ENCODE measurements around the gene STYXL1.

Gene STYXL1

GRCh38 chr7:76072243-76073148 lies 24.7 kb upstream of the STYXL1 start:
- peaks cover 4% of the 10 kb centered on the region for H3K79me1 ChIP-seq (ENCODE audit: low read depth, low read length)
- no peaks in the 10 kb centered on the region for H3K9me3 ChIP-seq (replicated peaks in 1 of 2; ENCODE audit: control insufficient read depth in 2 of 2, insufficient read depth in 1 of 2, low read depth in 1 of 2, low read length in 2 of 2)
- no peak for DNase-seq (ENCODE audit: low spot score)
- H3K4me1 ChIP-seq (ENCODE audit: control insufficient read depth in 2 of 2, insufficient read depth in 1 of 2, low read depth in 1 of 2, low read length in 2 of 2), result no peaks in the 10 kb centered on the region
- peaks cover 0 to 2% of the 10 kb centered on the region in 2 donors for H3K36me3 ChIP-seq (replicated peaks in 1 of 2; ENCODE audit: control insufficient read depth in 2 of 2, insufficient read depth in 2 of 2, low read length in 2 of 2)
- peak overlapping the region; percentile 8 for H3K14ac ChIP-seq (ENCODE audit: low read length)
- H3K23ac ChIP-seq (ENCODE audit: low read depth, low read length, poor library complexity), result peak overlapping the region; percentile 65
- no peak overlapping the region for H3K4me3 ChIP-seq (ENCODE audit: low read length in 2 of 2)
- H3K4me2 ChIP-seq (ENCODE audit: insufficient read depth, low read length, poor library complexity, severe bottlenecking), result no peak overlapping the region
- H3K27ac ChIP-seq (replicated peaks; ENCODE audit: low read length), result no peak overlapping the region
- peak overlapping the region; percentile 89 for H2AFZ ChIP-seq (ENCODE audit: low read length)
- H2BK15ac ChIP-seq (ENCODE audit: low read length), result peak overlapping the region; percentile 89
- H3K18ac ChIP-seq (ENCODE audit: low read length), result peak overlapping the region; percentile 93
- H3K27me3 ChIP-seq (ENCODE audit: control insufficient read depth in 3 of 3, insufficient read depth in 3 of 3, low read depth in 1 of 3, low read length in 3 of 3), result no peaks in the 10 kb centered on the region
- no peak overlapping the region for H3K9ac ChIP-seq (ENCODE audit: low read depth, low read length, poor library complexity)
- H2BK12ac ChIP-seq (ENCODE audit: low read length), result peak overlapping the region; percentile 84
- peak overlapping the region; percentile 82 for H2BK5ac ChIP-seq (ENCODE audit: low read length)
- no peak overlapping the region for H3K4ac ChIP-seq (ENCODE audit: low read length)
- peak overlapping the region; percentile 96 for H2AK5ac ChIP-seq (ENCODE audit: low read depth, low read length)
- no CpG with 5 or more reads among the region's 47 CpGs for WGBS, 2 donors (ENCODE audit: extremely low coverage in 2 of 2, insufficient read length in 2 of 2, insufficient replicate concordance in 1 of 2)
- H4K91ac ChIP-seq (ENCODE audit: low read depth, low read length, poor library complexity), result no peak overlapping the region
- peak overlapping the region; percentile 72 for H2BK120ac ChIP-seq (ENCODE audit: low read depth, low read length)
- peak overlapping the region; percentile 65 for H4K8ac ChIP-seq (ENCODE audit: low read depth, low read length)

- no peaks in the 10 kb centered on the region for H3K4me1 ChIP-seq (ENCODE audit: control insufficient read depth in 2 of 2, insufficient read depth in 1 of 2, low read depth in 1 of 2, low read length in 2 of 2)
- H2AK5ac ChIP-seq (ENCODE audit: low read depth, low read length), result peak overlapping the region; percentile 96
- H2BK5ac ChIP-seq (ENCODE audit: low read length), result peak overlapping the region; percentile 82
- peak overlapping the region; percentile 71 for H3K14ac ChIP-seq (ENCODE audit: low read length)
- H2BK15ac ChIP-seq (ENCODE audit: low read length), result peak overlapping the region; percentile 89
- peak overlapping the region; percentile 93 for H3K18ac ChIP-seq (ENCODE audit: low read length)
- DNase-seq (ENCODE audit: low spot score), result no peak
- peak overlapping the region; percentile 43 for H4K8ac ChIP-seq (ENCODE audit: low read depth, low read length)
- H4K91ac ChIP-seq (ENCODE audit: low read depth, low read length, poor library complexity), result no peak overlapping the region
- peaks cover 4 to 11% of the 10 kb centered on the region in 2 donors for H3K36me3 ChIP-seq (replicated peaks in 1 of 2; ENCODE audit: control insufficient read depth in 2 of 2, insufficient read depth in 2 of 2, low read length in 2 of 2)
- H3K9me3 ChIP-seq (replicated peaks in 1 of 2; ENCODE audit: control insufficient read depth in 2 of 2, insufficient read depth in 1 of 2, low read depth in 1 of 2, low read length in 2 of 2), result no peaks in the 10 kb centered on the region
- peak overlapping the region; percentile 89 for H2AFZ ChIP-seq (ENCODE audit: low read length)
- H2BK12ac ChIP-seq (ENCODE audit: low read length), result peak overlapping the region; percentile 41
- no peak overlapping the region for H3K4me2 ChIP-seq (ENCODE audit: insufficient read depth, low read length, poor library complexity, severe bottlenecking)
- H3K27me3 ChIP-seq (ENCODE audit: control insufficient read depth in 3 of 3, insufficient read depth in 3 of 3, low read depth in 1 of 3, low read length in 3 of 3), result no peaks in the 10 kb centered on the region
- H3K23ac ChIP-seq (ENCODE audit: low read depth, low read length, poor library complexity), result peak overlapping the region; percentile 65
- H3K27ac ChIP-seq (replicated peaks; ENCODE audit: low read length), result no peak overlapping the region
- peaks cover 4% of the 10 kb centered on the region for H3K79me1 ChIP-seq (ENCODE audit: low read depth, low read length)
- peak overlapping the region; percentile 72 for H2BK120ac ChIP-seq (ENCODE audit: low read depth, low read length)
- no CpG with 5 or more reads among the region's 47 CpGs for WGBS, 2 donors (ENCODE audit: extremely low coverage in 2 of 2, insufficient read length in 2 of 2, insufficient replicate concordance in 1 of 2)
- H3K4me3 ChIP-seq (ENCODE audit: low read length in 2 of 2), result no peak overlapping the region
- H3K4ac ChIP-seq (ENCODE audit: low read length), result peak overlapping the region; percentile 84
- H3K9ac ChIP-seq (ENCODE audit: low read depth, low read length, poor library complexity), result no peak overlapping the region
Observed at GRCh38 chr7:76071316-76072242, 23.8 kb upstream of the STYXL1 start.

- H2BK5ac ChIP-seq (ENCODE audit: low read length), result no peak overlapping the region
- H2AFZ ChIP-seq (ENCODE audit: low read length), result no peak overlapping the region
- no peak overlapping the region for H3K4me3 ChIP-seq (ENCODE audit: low read length in 2 of 2)
- H4K91ac ChIP-seq (ENCODE audit: low read depth, low read length, poor library complexity), result no peak overlapping the region
- peaks cover 21 to 34% of the 10 kb centered on the region in 2 donors for H3K36me3 ChIP-seq (replicated peaks in 1 of 2; ENCODE audit: control insufficient read depth in 2 of 2, insufficient read depth in 2 of 2, low read length in 2 of 2)
- no peak overlapping the region for H2BK15ac ChIP-seq (ENCODE audit: low read length)
- H3K23ac ChIP-seq (ENCODE audit: low read depth, low read length, poor library complexity), result peak overlapping the region; percentile 20
- no peak overlapping the region for H2BK12ac ChIP-seq (ENCODE audit: low read length)
- H3K79me1 ChIP-seq (ENCODE audit: low read depth, low read length), result peaks cover 7% of the 10 kb centered on the region
- no peak overlapping the region for H3K9ac ChIP-seq (ENCODE audit: low read depth, low read length, poor library complexity)
- no peak overlapping the region for H2BK120ac ChIP-seq (ENCODE audit: low read depth, low read length)
- H2AK5ac ChIP-seq (ENCODE audit: low read depth, low read length), result peak overlapping the region; percentile 37
- H3K18ac ChIP-seq (ENCODE audit: low read length), result no peak overlapping the region
- H3K14ac ChIP-seq (ENCODE audit: low read length), result no peak overlapping the region
- no peaks in the 10 kb centered on the region for H3K4me1 ChIP-seq (ENCODE audit: control insufficient read depth in 2 of 2, insufficient read depth in 1 of 2, low read depth in 1 of 2, low read length in 2 of 2)
- H3K9me3 ChIP-seq (replicated peaks in 1 of 2; ENCODE audit: control insufficient read depth in 2 of 2, insufficient read depth in 1 of 2, low read depth in 1 of 2, low read length in 2 of 2), result peaks cover 0 to 2% of the 10 kb centered on the region in 2 donors
- WGBS, 2 donors (ENCODE audit: extremely low coverage in 2 of 2, insufficient read length in 2 of 2, insufficient replicate concordance in 1 of 2), result no CpG with 5 or more reads among the region's 8 CpGs
- no peak overlapping the region for H3K4me2 ChIP-seq (ENCODE audit: insufficient read depth, low read length, poor library complexity, severe bottlenecking)
- DNase-seq (ENCODE audit: low spot score), result no peak
- no peak overlapping the region for H4K8ac ChIP-seq (ENCODE audit: low read depth, low read length)
- H3K4ac ChIP-seq (ENCODE audit: low read length), result no peak overlapping the region
- no peaks in the 10 kb centered on the region for H3K27me3 ChIP-seq (ENCODE audit: control insufficient read depth in 3 of 3, insufficient read depth in 3 of 3, low read depth in 1 of 3, low read length in 3 of 3)
- no peak overlapping the region for H3K27ac ChIP-seq (replicated peaks; ENCODE audit: low read length)
Observed at GRCh38 chr7:76069238-76069638, 21.4 kb upstream of the STYXL1 start.
